Natural killer cell (primary cell): ENCODE measurements around the gene MICALL1. TPM values are rescaled to one million over a fixed set of nuclear protein-coding genes. Genes with fewer than 3 reads are reported as not detected.

Experiments used
- ATAC-seq, 3 donors: fragments of 150-1000 bp in 2 of 3; fragments of 200-7000 bp in 1 of 3; cut with Tn5 transposase; 1 replicate in 1 of 3; 2 replicates in 2 of 3; pipeline ENCODE4 v1.10.0; 2021; ENCODE audit warnings: mild to moderate bottlenecking in 2 of 3, moderate library complexity in 2 of 3
- DNase-seq, 2 donors: peaks; one replicate each; pipeline versions ENCODE4 v3.0.0 to v3.0.0-alpha.2; 2013 to 2021; ENCODE audit warnings: mixed read lengths in 1 of 2
- H3K27ac ChIP-seq: one replicate; pipeline ENCODE4 v1.5.1; 2013; ENCODE audit warnings: mild to moderate bottlenecking, low read length
- H3K27me3 ChIP-seq: one replicate; pipeline ENCODE4 v1.6.1; 2013; ENCODE audit warnings: low read length; ENCODE audit not compliant: control insufficient read depth, insufficient read depth
- H3K36me3 ChIP-seq: one replicate; pipeline ENCODE4 v1.6.1; 2013; ENCODE audit warnings: low read length; ENCODE audit not compliant: control insufficient read depth, insufficient read depth
- H3K4me1 ChIP-seq: one replicate; pipeline ENCODE4 v1.6.1; 2013; ENCODE audit warnings: low read length; ENCODE audit not compliant: control insufficient read depth, insufficient read depth
- H3K4me3 ChIP-seq: one replicate; pipeline ENCODE4 v1.5.1; 2013; ENCODE audit warnings: low read length
- H3K9me3 ChIP-seq: one replicate; pipeline ENCODE4 v1.6.1; 2013; ENCODE audit warnings: low read length; ENCODE audit not compliant: control insufficient read depth, insufficient read depth
- H3K27ac Mint-ChIP-seq, 2 donors: one replicate each; pipeline ENCODE4 v1.8.0; 2022; ENCODE audit warnings: mild to moderate bottlenecking in 2 of 2, mixed read lengths in 2 of 2, moderate library complexity in 1 of 2
- H3K27me3 Mint-ChIP-seq, 2 donors: one replicate each; pipeline ENCODE4 v1.8.0; 2022; ENCODE audit warnings: low read depth in 2 of 2, mixed read lengths in 2 of 2
- H3K36me3 Mint-ChIP-seq: one replicate; pipeline ENCODE4 v1.8.0; 2022; ENCODE audit warnings: mixed read lengths
- H3K4me1 Mint-ChIP-seq, 2 donors: one replicate each; pipeline ENCODE4 v1.8.0; 2022; ENCODE audit warnings: mixed read lengths in 2 of 2
- H3K4me3 Mint-ChIP-seq: one replicate; pipeline ENCODE4 v1.8.0; 2022; ENCODE audit warnings: mild to moderate bottlenecking, moderate library complexity, mixed read lengths
- H3K9me3 Mint-ChIP-seq, 2 donors: one replicate each; pipeline ENCODE4 v1.8.0; 2022; ENCODE audit warnings: mixed read lengths in 2 of 2
- WGBS: methylation state at CpG from one replicate; pipeline ENCODE4 v1.1.7; 2013; ENCODE audit warnings: missing lambda C conversion rate; ENCODE audit not compliant: insufficient coverage; 5-methylcytosine and 5-hydroxymethylcytosine counted together
- intact Hi-C: fragments of 100-400 bp; cut with micrococcal nuclease; formaldehyde crosslinking; loops from one replicate; pipeline ENCODE4 v1.14.2; 2022
- total RNA-seq, 4 donors: library from RNA; stranded (reverse); fragments of 120-200 nt in 1 of 4; gene quantifications; one replicate each; pipeline versions ENCODE4 v1.2.3 to v1.2.4, GENCODE V29; 2013 to 2022
- TF ChIP-seq, protein P1 (sequence below): fragments of 200-600 bp; IDR thresholded peaks from one replicate; pipeline ENCODE4 v1.8.0; 2022; ENCODE audit warnings: antibody characterized with exemption

The MICALL1 gene
- total RNA-seq, 3 donors from 2014 or later (not counting 1 experiment from before 2014, with no cell fraction given) = 24.6 to 34.3 (median 32.4) TPM

DNA sequence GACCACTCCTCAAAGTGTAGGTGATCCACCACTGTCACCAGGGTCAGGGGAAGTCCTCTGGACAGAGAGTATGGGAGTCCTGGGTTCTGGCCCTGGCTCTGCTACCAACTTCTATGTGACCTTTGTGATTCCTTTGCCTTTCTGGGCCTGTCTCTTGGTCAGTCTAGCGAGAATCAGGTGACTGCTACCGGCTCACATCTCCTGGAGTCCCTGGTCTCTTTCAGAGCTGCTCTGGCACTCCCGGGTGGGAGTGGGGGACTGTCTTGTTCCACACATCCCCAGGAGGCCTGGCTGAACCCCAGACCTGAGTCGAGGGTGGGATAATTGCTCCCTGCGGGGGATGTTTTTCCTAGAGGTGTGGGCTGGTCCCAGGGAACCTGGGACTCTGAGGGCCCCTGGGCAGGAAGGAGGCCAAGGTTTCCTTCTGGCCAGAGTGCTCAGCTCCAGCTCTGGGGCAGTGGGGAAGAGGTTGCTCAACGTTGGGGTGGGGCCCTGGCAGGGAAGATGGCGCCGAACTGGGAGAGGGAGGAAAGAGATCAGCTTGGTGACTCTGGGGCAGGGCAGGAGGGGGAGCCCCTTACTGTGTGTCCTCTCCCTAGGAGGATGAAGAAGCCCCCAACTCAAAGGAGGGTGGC is 76.2 kb downstream of the MICALL1 start:
- no peaks in the 10 kb centered on the region for H3K27me3 Mint-ChIP-seq
- 90% methylated on average over 8 of the region's 8 CpGs for WGBS
- Histone ChIP-seq H3K4me3 (no peak overlapping the region), H3K9me3 (no peaks in the 10 kb centered on the region), H3K36me3 (peaks cover 4% of the 10 kb centered on the region), H3K27ac (no peak overlapping the region), H3K27me3 (no peaks in the 10 kb centered on the region), H3K4me1 (no peaks in the 10 kb centered on the region)
- no peaks in the 10 kb centered on the region for H3K36me3 Mint-ChIP-seq
- H3K9me3 Mint-ChIP-seq = no peaks in the 10 kb centered on the region
- peak overlapping the region in 1 of 2 donors; percentile 63 for H3K27ac Mint-ChIP-seq
- intact Hi-C loops = no loop called here
- DNase-seq (no peak), ATAC-seq (no peak)
- no peak overlapping the region for H3K4me3 Mint-ChIP-seq
- peaks cover 0 to 14% of the 10 kb centered on the region in 2 donors for H3K4me1 Mint-ChIP-seq
- TF ChIP-seq, protein P1, sequence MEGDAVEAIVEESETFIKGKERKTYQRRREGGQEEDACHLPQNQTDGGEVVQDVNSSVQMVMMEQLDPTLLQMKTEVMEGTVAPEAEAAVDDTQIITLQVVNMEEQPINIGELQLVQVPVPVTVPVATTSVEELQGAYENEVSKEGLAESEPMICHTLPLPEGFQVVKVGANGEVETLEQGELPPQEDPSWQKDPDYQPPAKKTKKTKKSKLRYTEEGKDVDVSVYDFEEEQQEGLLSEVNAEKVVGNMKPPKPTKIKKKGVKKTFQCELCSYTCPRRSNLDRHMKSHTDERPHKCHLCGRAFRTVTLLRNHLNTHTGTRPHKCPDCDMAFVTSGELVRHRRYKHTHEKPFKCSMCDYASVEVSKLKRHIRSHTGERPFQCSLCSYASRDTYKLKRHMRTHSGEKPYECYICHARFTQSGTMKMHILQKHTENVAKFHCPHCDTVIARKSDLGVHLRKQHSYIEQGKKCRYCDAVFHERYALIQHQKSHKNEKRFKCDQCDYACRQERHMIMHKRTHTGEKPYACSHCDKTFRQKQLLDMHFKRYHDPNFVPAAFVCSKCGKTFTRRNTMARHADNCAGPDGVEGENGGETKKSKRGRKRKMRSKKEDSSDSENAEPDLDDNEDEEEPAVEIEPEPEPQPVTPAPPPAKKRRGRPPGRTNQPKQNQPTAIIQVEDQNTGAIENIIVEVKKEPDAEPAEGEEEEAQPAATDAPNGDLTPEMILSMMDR = no peak

GRCh38 chr22:37982938-37983859 is 77.1 kb downstream of the MICALL1 start:
- Histone ChIP-seq H3K9me3 (no peaks in the 10 kb centered on the region), H3K27ac (no peak overlapping the region), H3K4me1 (no peaks in the 10 kb centered on the region), H3K36me3 (peaks cover 4% of the 10 kb centered on the region), H3K4me3 (no peak overlapping the region), H3K27me3 (no peaks in the 10 kb centered on the region)
- H3K27me3 Mint-ChIP-seq = no peaks in the 10 kb centered on the region
- peaks cover 0 to 14% of the 10 kb centered on the region in 2 donors for H3K4me1 Mint-ChIP-seq
- 91% methylated on average over 83 of the region's 84 CpGs for WGBS
- ATAC-seq (no peak), DNase-seq (no peak)
- TF ChIP-seq, protein P1 = no peak
- H3K27ac Mint-ChIP-seq = no peak overlapping the region
- no peaks in the 10 kb centered on the region for H3K9me3 Mint-ChIP-seq
- intact Hi-C loops = no loop called here
- H3K36me3 Mint-ChIP-seq = no peaks in the 10 kb centered on the region
- no peak overlapping the region for H3K4me3 Mint-ChIP-seq

DNA sequence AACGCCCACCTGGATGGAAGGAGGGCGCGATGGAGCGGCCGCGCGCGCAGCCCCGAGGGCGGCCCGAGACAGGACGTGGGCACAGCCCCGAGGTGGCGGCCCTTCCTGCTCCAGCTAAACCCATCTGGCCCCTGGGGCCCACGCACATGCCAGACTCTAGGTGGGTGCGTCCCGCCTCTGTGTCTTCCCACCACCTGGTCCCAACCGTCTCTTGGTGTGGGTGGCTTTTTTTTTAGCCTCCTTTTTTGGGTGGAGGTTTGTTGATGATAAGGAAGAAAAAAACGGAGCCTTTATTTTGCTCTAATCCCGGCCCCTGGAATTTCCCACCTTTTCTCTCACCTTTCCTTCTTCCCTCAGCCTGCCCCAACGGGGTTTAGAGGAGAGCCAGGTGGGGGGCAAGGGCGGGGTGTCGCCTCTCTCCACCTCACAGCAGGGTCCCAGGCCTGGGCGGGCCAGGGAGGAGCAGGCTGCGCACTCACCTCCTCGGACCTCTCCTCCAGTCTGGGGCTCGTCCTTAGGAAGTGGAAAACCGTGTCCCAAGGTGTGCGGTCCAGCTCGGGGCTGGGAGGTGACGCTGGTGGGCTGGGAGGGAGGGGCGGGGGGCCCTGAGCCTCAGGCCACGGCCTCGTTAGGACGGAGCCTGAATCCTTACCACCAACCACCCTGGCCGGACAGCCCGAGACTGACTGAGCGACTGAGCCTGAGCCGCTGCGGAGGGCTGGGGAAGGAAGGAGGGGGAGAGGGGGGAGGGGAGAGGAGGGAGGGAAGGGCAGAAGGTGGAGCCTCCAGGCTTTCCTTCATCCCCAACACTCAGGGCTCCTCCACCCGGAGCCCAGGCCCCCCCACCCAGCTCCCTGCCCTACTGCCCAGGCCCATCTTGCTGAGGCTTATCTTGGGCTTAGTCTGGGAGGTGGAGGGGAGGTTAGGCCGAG is 78.0 kb downstream of the MICALL1 start, which contains the start of gene SOX10:
Gene SOX10, minus strand, starts transcription at position 696 of the 932 bp plus-strand sequence. CDS start 771 bp downstream, outside the sequence.
- TF ChIP-seq, protein P1 = no peak
- peaks cover 4% of the 10 kb centered on the region for H3K36me3 ChIP-seq
- H3K9me3 Mint-ChIP-seq = no peaks in the 10 kb centered on the region
- H3K27me3 Mint-ChIP-seq = no peaks in the 10 kb centered on the region
- H3K27ac ChIP-seq = no peak within 1 kb of the TSS
- H3K36me3 Mint-ChIP-seq = no peaks in the 10 kb centered on the region
- no peaks in the 10 kb centered on the region for H3K9me3 ChIP-seq
- ATAC-seq = no peak
- peaks cover 0 to 14% of the 10 kb centered on the region in 2 donors for H3K4me1 Mint-ChIP-seq
- 81% methylated on average over 28 of the region's 42 CpGs for WGBS
- DNase-seq = no peak
- H3K4me3 ChIP-seq = no peak within 1 kb of the TSS
- no peaks in the 10 kb centered on the region for H3K4me1 ChIP-seq
- intact Hi-C loops = no loop called here
- no peaks in the 10 kb centered on the region for H3K27me3 ChIP-seq
- H3K27ac Mint-ChIP-seq = peak within 1 kb of the TSS in 1 of 2 donors; percentile 44
- H3K4me3 Mint-ChIP-seq = no peak within 1 kb of the TSS
